Stimulated activated memory B cell treated with anti-CD40 and anti-IgM and Interleukin-4, amounts not matched to agents 10 μg/mL and 1 μg/mL and 100 μg/mL, for 72 hours (primary cell): Measurements from ENCODE around the gene SPTLC1.
"Not testable (repeated sequence)": the region's sequence is repeated elsewhere in the genome, so short reads cannot be mapped to it uniquely, and the experiment has no call there.

ENCODE experiments used
- ATAC-seq: fragments of 150-1000 bp; cut with Tn5 transposase; 2 replicates; pipeline ENCODE4 v1.10.0; 2021
- H3K27ac Mint-ChIP-seq: one replicate; pipeline ENCODE4 v1.8.0; 2022; ENCODE audit warnings: mild to moderate bottlenecking, mixed read lengths
- H3K27me3 Mint-ChIP-seq: one replicate; pipeline ENCODE4 v1.8.0; 2022; ENCODE audit warnings: mixed read lengths
- H3K36me3 Mint-ChIP-seq: one replicate; pipeline ENCODE4 v1.8.0; 2022; ENCODE audit warnings: mixed read lengths
- H3K4me1 Mint-ChIP-seq: one replicate; pipeline ENCODE4 v1.8.0; 2022; ENCODE audit warnings: mixed read lengths
- H3K4me3 Mint-ChIP-seq: one replicate; pipeline ENCODE4 v1.8.0; 2022; ENCODE audit warnings: mild to moderate bottlenecking, moderate library complexity, mixed read lengths
- H3K9me3 Mint-ChIP-seq: one replicate; pipeline ENCODE4 v1.8.0; 2022; ENCODE audit warnings: mixed read lengths

Gene SPTLC1

DNA sequence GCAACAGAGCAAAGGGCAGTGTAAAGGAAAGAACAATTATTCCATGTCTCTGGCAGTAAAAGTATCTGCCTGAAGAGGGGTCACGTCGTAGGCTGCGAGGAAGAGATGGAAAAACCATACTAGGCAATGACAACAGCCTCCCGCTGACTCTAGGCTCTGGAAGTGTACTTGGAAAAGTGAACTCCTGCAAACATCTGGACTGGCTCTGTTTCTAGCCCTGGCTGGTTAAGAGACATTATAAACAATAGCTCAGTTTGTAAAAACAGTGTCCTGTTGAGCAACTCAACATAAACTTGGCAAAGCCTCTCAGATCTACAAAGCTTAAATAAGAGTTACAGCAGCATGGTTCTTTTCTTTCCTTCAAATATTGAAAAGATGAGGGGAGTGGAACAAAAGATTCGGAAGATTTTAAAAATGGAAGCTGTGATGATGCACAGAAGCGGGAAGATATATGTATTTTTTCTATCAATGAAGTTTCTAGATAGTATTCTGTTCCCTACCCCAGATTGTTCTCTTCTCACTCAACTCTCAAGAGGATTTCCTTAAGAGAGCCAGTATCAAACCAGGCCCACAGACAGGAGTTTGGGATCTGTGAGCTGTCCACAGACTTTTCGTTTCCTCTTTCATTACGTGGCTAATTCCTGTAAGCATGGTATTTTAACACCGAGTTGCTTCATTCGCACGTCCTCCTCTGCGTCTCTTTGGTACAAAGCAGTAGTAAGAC is 79.4 kb downstream of the SPTLC1 start:
- ATAC-seq = no peak
- Mint-ChIP-seq H3K27ac (no peak overlapping the region), H3K4me1 (no peaks in the 10 kb centered on the region), H3K27me3 (no peaks in the 10 kb centered on the region), H3K9me3 (no peaks in the 10 kb centered on the region), H3K36me3 (peaks cover 64% of the 10 kb centered on the region), H3K4me3 (no peak overlapping the region)

DNA sequence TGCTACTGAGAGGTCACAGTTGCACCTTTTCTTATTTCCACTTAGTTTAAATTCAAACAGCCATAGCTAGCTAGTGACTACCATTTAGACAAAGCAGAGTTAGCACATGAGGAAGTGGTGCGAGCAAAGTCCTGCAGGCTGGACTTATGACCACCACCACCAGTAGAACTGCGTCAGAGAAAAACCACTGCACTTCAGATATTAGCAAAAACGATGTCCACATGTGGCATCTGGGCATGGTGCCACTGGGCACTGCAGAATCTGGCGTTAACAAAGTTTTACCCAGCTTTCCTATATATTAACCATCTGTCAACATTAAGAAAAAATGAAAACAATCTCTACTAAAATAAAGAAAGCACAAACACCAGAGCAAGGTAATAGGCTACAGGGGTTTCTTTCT is 80.1 kb downstream of the SPTLC1 start:
- no peaks in the 10 kb centered on the region for H3K9me3 Mint-ChIP-seq
- no peak overlapping the region for H3K4me3 Mint-ChIP-seq
- H3K4me1 Mint-ChIP-seq = no peaks in the 10 kb centered on the region
- H3K27me3 Mint-ChIP-seq = no peaks in the 10 kb centered on the region
- ATAC-seq = no peak
- H3K36me3 Mint-ChIP-seq = peaks cover 71% of the 10 kb centered on the region
- no peak overlapping the region for H3K27ac Mint-ChIP-seq

DNA sequence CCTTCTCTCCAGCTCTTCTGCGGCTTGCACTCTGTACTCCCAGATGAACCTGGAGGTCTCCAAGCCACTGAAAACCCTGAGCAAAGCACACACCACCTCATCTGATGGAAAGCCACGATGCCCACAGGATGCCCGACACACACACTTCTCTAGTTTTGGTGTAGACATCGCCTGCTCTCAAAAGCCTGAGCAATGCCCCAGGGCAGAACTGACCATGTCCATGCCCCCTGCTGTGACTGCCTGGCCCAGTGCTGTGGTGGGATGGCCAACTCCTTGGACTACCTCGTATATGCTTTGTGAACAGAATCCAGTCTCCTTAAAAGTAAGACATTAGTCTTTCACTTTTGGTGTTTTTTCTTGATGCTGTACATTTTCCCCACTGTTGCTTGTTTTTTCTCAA is 81.2 kb downstream of the SPTLC1 start:
- Mint-ChIP-seq H3K36me3 (peaks cover 82% of the 10 kb centered on the region), H3K27ac (no peak overlapping the region), H3K27me3 (no peaks in the 10 kb centered on the region), H3K4me3 (no peak overlapping the region), H3K4me1 (no peaks in the 10 kb centered on the region), H3K9me3 (no peaks in the 10 kb centered on the region)
- ATAC-seq = no peak

DNA sequence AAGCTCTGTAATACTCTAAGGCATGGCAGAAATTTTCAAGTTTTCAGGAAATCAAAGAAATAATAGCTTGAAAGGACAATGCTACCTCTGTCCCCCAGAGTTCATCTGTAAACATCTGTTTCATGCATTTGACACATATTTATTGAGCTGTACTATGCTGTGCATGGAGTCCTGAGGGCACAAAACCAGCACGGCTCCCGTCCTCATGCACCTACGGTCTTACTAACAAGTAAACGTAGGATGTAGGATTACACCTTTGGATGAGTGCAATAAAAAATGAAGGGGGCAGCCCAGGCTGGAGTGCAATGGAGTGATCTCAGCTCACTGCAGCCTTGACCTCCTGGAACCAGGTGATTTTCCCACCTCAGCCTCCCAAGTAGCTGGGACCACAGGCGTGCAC is 81.9 kb downstream of the SPTLC1 start:
- H3K4me1 Mint-ChIP-seq = no peaks in the 10 kb centered on the region
- no peak for ATAC-seq
- H3K36me3 Mint-ChIP-seq = peaks cover 76% of the 10 kb centered on the region
- no peak overlapping the region for H3K27ac Mint-ChIP-seq
- H3K9me3 Mint-ChIP-seq = no peaks in the 10 kb centered on the region
- no peaks in the 10 kb centered on the region for H3K27me3 Mint-ChIP-seq
- H3K4me3 Mint-ChIP-seq = no peak overlapping the region

DNA sequence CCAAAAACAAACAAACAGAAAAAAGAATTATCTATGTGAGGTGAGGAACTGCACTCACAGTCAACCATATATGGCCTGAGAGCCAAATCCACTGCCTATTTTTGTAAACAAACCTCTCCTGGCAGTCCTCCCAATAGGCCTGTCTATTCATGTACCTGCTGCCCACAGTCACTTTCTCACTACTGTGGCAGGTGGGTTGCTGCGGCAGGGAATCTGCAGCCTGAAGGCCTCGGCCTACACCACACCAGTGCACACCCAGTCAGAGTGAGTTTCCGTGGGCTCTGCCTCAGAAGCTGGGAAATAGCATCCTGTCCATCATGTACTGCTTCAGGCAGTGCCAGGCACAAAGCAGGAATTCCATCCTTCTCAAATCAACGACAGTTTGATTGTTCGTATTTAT is 82.3 kb downstream of the SPTLC1 start:
- H3K36me3 Mint-ChIP-seq = peaks cover 72% of the 10 kb centered on the region
- no peak overlapping the region for H3K27ac Mint-ChIP-seq
- H3K27me3 Mint-ChIP-seq = no peaks in the 10 kb centered on the region
- H3K4me1 Mint-ChIP-seq = no peaks in the 10 kb centered on the region
- H3K4me3 Mint-ChIP-seq = no peak overlapping the region
- no peaks in the 10 kb centered on the region for H3K9me3 Mint-ChIP-seq
- ATAC-seq = no peak

DNA sequence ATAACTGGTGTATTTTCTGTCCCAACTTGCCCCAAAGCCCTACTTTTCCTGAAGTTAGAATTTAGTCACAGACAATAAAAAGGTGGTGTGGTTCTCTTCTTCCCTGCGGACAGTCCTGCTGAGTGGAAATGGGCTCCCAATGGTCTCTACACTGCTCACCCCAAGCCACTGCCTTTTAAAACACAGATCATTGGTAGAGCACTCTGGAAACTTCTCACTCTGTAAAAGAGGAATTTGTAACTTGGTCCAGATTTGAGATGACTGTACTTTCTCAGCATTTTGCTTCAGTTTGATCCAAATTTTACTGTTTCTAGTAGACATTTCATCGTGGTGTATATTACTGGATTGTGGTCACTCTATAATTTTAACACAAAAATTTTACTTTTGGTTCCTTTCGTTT is 84.8 kb downstream of the SPTLC1 start:
- Mint-ChIP-seq H3K36me3 (peaks cover 61% of the 10 kb centered on the region), H3K4me3 (no peak overlapping the region), H3K27me3 (no peaks in the 10 kb centered on the region), H3K27ac (no peak overlapping the region), H3K4me1 (no peaks in the 10 kb centered on the region), H3K9me3 (no peaks in the 10 kb centered on the region)
- no peak for ATAC-seq

DNA sequence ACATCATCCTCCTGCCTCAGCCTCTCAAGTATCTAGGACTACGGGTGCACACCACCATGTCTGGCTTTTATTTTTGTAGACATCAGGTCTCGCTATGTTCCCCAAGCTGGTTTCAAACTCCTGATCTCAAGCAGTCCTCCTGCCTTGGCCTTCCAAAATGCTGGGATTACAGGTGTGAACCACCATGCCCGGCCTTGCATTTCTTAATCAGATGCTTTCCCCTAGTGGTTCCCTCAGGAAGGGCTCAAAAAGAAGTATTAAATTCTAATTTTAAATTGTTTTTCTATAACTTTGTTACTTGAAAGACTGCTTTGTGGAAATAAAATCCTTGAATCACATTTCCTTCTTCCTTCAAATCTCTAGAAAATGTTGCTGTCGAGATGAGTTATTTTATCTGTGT is 85.7 kb downstream of the SPTLC1 start:
- Mint-ChIP-seq H3K4me3 (no peak overlapping the region), H3K27ac (no peak overlapping the region), H3K27me3 (no peaks in the 10 kb centered on the region), H3K9me3 (no peaks in the 10 kb centered on the region), H3K4me1 (no peaks in the 10 kb centered on the region), H3K36me3 (peaks cover 53% of the 10 kb centered on the region)
- no peak for ATAC-seq

DNA sequence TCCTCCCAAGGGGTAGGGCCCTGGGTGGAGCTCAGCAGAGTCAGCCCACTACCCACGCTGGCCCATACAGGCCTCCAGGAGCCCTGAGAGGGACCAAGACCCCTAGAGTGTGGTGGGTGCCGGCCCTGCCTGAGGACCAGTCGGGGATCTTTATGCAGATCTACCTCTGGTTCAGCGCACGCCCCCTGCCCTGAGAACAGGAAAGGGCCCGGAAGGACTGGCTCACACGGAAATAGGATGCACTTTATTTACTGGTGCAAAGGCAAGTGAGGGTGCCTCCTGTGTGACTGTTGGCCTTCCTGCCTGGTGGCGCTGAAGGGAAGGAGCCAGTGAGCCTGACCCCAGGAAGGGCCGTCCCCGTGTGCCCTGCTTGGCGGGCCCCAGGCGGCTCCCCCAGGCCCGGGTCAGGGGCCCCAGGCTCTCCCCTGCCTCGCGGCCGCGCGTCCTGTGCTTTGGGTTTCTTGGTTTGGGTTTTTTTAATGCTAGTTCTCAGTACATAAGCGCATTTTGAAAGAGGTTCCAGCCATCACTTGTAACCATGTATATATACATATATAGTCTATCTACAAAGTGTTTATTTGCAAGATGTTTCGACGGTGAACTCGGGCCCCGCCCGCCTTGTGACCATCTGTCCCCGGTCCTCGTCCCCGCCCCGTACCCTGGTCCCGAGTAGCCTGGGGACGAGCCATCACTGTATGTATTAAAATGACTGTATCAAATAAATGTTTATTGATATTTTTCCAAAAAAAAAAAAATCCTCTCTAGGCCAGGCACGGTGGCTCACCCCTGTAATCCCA is 88.8 kb downstream of the SPTLC1 start:
- Mint-ChIP-seq H3K27ac (no peak overlapping the region), H3K9me3 (peaks cover 3% of the 10 kb centered on the region), H3K27me3 (no peaks in the 10 kb centered on the region), H3K4me1 (no peaks in the 10 kb centered on the region), H3K36me3 (peaks cover 26% of the 10 kb centered on the region), H3K4me3 (no peak overlapping the region)
- no peak for ATAC-seq

DNA sequence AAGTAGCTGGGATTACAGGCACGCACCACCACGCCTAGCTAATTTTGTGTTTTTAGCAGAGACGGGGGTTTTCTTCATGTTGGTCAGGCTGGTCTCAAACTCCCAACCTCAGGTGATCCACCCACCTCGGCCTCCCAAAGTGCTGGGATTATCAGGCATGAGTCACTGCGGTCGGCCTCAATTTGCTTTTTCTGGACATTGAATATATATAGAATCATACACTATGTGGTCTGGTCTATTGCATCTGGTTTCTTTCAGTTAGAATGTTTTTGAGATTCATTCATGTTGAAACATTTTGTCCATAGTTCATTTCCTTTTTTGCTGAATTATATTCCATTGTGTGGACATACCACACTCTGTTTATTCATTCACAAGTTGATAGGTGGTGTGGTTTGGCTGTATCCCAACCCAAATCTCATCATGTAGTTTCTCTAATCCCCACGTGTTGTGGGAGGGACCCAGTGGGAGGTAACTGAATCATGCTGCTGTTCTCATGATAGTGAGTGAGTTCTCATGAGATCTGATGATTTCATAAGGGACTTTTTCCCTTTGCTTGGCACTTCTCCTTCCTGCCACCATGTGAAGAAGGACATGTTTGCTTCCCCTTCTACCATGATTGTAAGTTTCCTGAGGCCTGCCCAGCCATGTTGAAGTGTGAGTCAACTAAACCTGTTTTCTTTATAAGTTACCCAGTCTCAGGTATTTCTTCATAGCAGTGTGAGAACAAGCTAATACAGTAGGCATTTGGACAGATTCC is 93.2 kb downstream of the SPTLC1 start:
- not testable (repeated sequence) for H3K27ac Mint-ChIP-seq, ATAC-seq, H3K9me3 Mint-ChIP-seq, H3K27me3 Mint-ChIP-seq, H3K4me1 Mint-ChIP-seq, H3K36me3 Mint-ChIP-seq, H3K4me3 Mint-ChIP-seq

DNA sequence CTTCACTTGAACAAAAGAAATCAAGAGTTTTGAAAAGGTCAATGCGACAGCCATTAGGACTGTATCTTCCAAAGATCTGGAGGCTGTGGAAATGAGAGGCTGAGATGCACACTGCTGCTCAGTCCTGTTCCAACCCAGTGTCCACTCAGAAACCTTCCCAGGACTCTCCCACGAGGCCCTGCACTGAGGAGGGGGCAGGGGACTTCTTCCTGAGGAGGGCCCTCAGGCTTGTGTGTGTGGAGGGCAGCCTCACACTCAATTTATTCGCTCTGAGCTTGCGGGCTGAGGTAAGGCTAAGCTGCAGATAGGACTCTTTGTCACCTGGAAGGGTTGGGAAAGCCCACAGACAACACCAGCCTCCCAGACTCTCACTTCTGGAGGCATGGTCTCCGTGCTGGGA is 95.6 kb downstream of the SPTLC1 start:
- ATAC-seq = no peak
- H3K9me3 Mint-ChIP-seq = peaks cover 12% of the 10 kb centered on the region
- H3K4me3 Mint-ChIP-seq = no peak overlapping the region
- H3K27me3 Mint-ChIP-seq = peaks cover 2% of the 10 kb centered on the region
- no peak overlapping the region for H3K27ac Mint-ChIP-seq
- H3K36me3 Mint-ChIP-seq = peaks cover 3% of the 10 kb centered on the region
- H3K4me1 Mint-ChIP-seq = no peaks in the 10 kb centered on the region

DNA sequence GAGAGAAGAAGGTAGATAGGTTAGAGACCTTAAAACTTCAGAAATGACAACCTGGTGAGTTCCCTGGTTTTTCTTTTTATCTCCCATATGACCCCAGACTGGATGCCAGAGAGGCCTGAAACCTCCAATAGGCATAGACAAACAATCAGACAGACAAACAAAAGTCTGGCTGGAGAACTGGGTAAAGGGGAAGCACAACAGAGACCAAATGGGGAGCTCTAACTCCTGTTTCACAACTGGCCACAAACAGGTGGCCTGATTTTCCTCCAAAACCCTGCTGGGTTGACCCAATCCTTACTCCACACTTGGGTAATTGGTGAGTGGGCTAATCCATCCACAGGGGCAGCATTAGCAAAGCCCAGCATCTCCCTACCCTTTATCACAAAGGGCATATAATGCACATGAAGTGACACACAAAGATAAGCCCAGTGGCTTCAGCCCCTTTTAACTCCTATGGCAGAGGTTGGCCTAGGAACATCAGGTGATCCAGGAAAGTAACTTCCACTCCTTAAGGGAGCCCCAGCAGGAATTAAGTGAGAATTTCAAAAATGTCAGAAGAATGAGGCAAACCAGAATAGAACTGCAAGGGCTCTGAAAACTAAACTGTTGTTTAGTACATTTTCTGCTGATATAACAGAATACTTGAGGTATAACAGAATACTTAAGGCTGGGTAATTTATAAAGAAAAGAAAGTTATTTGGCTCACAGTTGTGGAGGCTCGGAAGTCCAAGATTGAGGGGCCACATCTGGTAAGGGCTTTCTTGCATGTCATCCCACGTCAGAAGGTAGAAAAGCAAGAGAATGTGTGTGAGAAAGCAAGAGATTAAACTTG is 104.3 kb downstream of the SPTLC1 start:
- no peaks in the 10 kb centered on the region for H3K4me1 Mint-ChIP-seq
- peaks cover 13% of the 10 kb centered on the region for H3K9me3 Mint-ChIP-seq
- H3K36me3 Mint-ChIP-seq = peaks cover 9% of the 10 kb centered on the region
- ATAC-seq = no peak
- H3K27me3 Mint-ChIP-seq = peaks cover 10% of the 10 kb centered on the region
- no peak overlapping the region for H3K27ac Mint-ChIP-seq
- no peak overlapping the region for H3K4me3 Mint-ChIP-seq

DNA sequence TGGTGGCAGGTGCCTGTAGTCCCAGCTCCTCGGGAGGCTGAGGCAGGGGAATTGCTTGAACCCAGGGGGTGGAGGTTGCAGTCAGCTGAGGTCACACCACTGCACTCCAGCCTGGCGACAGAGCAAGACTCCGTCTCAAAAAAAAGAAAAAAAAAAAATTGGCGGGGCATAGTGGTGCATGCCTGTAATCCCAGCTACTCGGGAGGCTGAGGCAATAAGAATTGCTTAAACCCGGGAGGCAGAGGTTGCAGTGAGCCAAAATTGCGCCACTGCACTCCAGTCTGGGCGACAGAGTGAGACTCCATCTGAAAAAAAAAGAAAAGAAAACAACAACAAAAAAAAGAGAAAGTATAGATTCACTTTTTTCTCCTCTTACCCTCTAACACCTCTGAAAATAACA is 105.0 kb downstream of the SPTLC1 start:
- H3K4me3 Mint-ChIP-seq, H3K27ac Mint-ChIP-seq, H3K4me1 Mint-ChIP-seq, H3K27me3 Mint-ChIP-seq, ATAC-seq, H3K36me3 Mint-ChIP-seq: not testable (repeated sequence)
- H3K9me3 Mint-ChIP-seq = peaks cover 13% of the 10 kb centered on the region

DNA sequence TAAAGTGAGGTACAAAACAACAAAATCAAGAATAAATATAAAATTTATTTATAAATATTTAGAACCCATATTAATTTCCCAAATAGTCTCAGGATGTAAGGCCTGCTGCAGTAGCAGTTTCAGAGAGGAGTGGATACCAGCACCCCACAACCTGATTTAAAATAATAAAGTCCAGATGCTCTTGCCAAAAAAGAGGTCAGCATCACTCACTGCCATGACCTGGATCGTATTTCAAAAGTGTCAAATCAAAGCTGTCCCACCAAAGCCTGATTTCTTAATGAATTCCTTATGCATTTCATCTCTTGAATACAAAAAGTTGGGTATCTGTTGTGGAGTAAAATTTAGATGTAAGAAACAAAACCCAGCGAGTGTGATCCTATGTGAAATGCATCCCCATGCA is 107.2 kb downstream of the SPTLC1 start:
- ATAC-seq = no peak

DNA sequence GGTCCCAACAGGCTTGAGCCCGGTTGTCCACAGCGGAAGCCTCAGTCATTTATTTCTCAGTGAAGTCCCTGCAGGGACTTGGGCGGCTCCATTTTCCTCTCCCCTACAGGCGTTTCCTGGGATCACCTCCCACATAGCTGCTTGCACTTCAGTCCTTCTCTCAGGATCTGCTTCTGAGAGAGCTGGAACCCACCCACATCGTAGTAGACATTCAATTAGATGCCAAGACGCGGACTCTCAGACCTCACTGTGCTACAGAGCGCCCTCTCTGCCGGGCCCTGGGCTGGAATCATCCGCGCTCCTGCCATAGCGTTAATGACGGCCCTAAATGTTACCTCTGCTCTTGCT is 111.2 kb downstream of the SPTLC1 start:
- ATAC-seq = no peak
- H3K4me3 Mint-ChIP-seq = no peak overlapping the region
- no peaks in the 10 kb centered on the region for H3K4me1 Mint-ChIP-seq
- H3K9me3 Mint-ChIP-seq = no peaks in the 10 kb centered on the region
- no peaks in the 10 kb centered on the region for H3K36me3 Mint-ChIP-seq
- H3K27ac Mint-ChIP-seq = no peak overlapping the region
- H3K27me3 Mint-ChIP-seq = peaks cover 11% of the 10 kb centered on the region

More for the DNA sequence above, 107.2 kb downstream of the SPTLC1 start:
- no peaks in the 10 kb centered on the region for H3K27me3 Mint-ChIP-seq
- no peak overlapping the region for H3K27ac Mint-ChIP-seq
- peaks cover 2% of the 10 kb centered on the region for H3K9me3 Mint-ChIP-seq
- H3K4me3 Mint-ChIP-seq = no peak overlapping the region
- H3K4me1 Mint-ChIP-seq = no peaks in the 10 kb centered on the region
- no peaks in the 10 kb centered on the region for H3K36me3 Mint-ChIP-seq
